H1 (cell line): ENCODE measurements around the gene BCL2L14.

Experiments
- ATF3 ChIP-seq: IDR thresholded peaks from 2 replicates; pipeline ENCODE4 v1.6.1; 2011; ENCODE audit warnings: low read depth, mild to moderate bottlenecking, low read length; ENCODE audit not compliant: insufficient read depth
- CBX5 ChIP-seq: fragments of 300-800, 300-1000 bp; sonication (generic); IDR thresholded peaks from 2 replicates; pipeline ENCODE4 v1.7.1; 2016; ENCODE audit warnings: antibody characterized with exemption, low read length, low read depth
- CEBPB ChIP-seq: IDR thresholded peaks from 2 replicates; pipeline ENCODE4 v1.6.1; 2012; ENCODE audit warnings: low read depth, low read length
- CTCF ChIP-seq, 3 experiments: IDR thresholded peaks; 1 replicate in 2 of 3; 2 replicates in 1 of 3; pipeline versions ENCODE4 v1.5.1 to v1.6.1; 2011; ENCODE audit warnings: low read length in 3 of 3, mild to moderate bottlenecking in 3 of 3, inconsistent platforms in 2 of 3, low read depth in 1 of 3, moderate library complexity in 1 of 3; ENCODE audit not compliant: insufficient read depth in 1 of 3; ENCODE audit errors: control extremely low read depth in 1 of 3
- EP300 ChIP-seq, 2 experiments: IDR thresholded peaks; 1 replicate in 1 of 2; 2 replicates in 1 of 2; pipeline ENCODE4 v1.6.1; 2011 to 2012; ENCODE audit warnings: low read depth in 2 of 2, low read length in 2 of 2, mild to moderate bottlenecking in 2 of 2, borderline replicate concordance in 1 of 2, inconsistent platforms in 1 of 2, moderate library complexity in 1 of 2
- JUN ChIP-seq: IDR thresholded peaks from 2 replicates; pipeline ENCODE4 v1.6.1; 2011; ENCODE audit warnings: low read depth, mild to moderate bottlenecking, improper control_type of control experiment, low read length
- MAX ChIP-seq: IDR thresholded peaks from 2 replicates; pipeline ENCODE4 v1.6.1; 2012; ENCODE audit warnings: inconsistent platforms
- POLR2A ChIP-seq, 2 experiments: IDR thresholded peaks; 1 replicate in 1 of 2; 2 replicates in 1 of 2; pipeline ENCODE4 v1.6.1; 2011; ENCODE audit warnings: low read depth in 2 of 2, low read length in 2 of 2, mild to moderate bottlenecking in 2 of 2; ENCODE audit errors: control extremely low read depth in 1 of 2
- SUZ12 ChIP-seq: fragments of 200-600 bp; sonication (generic); IDR thresholded peaks from 2 replicates; pipeline ENCODE4 v1.6.1; 2012; ENCODE audit warnings: mild to moderate bottlenecking, inconsistent platforms, low read length, moderate library complexity, mixed read lengths
- TAF1 ChIP-seq: IDR thresholded peaks from 2 replicates; pipeline ENCODE4 v1.6.1; 2011; ENCODE audit warnings: mild to moderate bottlenecking, low read depth, low read length
- TAF7 ChIP-seq: optimal IDR thresholded peaks from 2 replicates; pipeline ENCODE3; 2011; ENCODE audit warnings: low read depth, mild to moderate bottlenecking, inconsistent platforms, low read length, moderate library complexity, borderline replicate concordance
- TF ChIP-seq, protein P1 (sequence below): fragments of 300-600 bp; sonication (generic); IDR thresholded peaks from 2 replicates; pipeline ENCODE4 v1.7.1; 2012; ENCODE audit warnings: low read length, moderate library complexity, mild to moderate bottlenecking, inconsistent platforms; ENCODE audit not compliant: insufficient replicate concordance

DNA sequence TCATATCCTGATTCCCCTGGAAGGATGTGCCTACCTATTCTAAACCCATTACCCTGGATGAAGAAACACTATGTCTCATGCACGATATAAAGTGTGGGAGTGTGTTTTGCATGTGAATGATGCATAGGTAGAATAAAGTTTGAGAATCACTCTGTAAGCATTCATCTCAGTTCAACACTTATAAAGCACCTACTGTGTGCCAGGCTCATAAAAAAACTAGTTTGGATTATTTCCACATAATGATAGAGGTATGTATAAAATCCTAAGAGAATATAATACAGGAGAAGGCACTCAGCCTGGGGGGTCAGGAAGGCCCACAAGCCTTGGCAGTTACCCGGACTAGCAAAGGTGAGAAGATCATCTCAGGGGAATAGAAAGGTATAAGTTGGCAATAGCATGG lies 41.1 kb upstream of the BCL2L14 start:
- TF ChIP-seq CTCF (IDR thresholded peaks at IDR 0.05; ENCODE audit: control extremely low read depth in 1 of 3, insufficient read depth in 1 of 3, low read depth in 1 of 3, low read length in 3 of 3) (no peak), MAX (no peak), TAF1 (no peak), EP300 (IDR thresholded peaks at IDR 0.05; ENCODE audit: borderline replicate concordance in 1 of 2, low read depth in 2 of 2, low read length in 2 of 2) (no peak), CEBPB (no peak), POLR2A (IDR thresholded peaks at IDR 0.05; ENCODE audit: control extremely low read depth in 1 of 2, low read depth in 2 of 2, low read length in 2 of 2) (no peak), ATF3 (no peak), TAF7 (no peak), SUZ12 (no peak), JUN (no peak), CBX5 (no peak)
- TF ChIP-seq, protein P1, sequence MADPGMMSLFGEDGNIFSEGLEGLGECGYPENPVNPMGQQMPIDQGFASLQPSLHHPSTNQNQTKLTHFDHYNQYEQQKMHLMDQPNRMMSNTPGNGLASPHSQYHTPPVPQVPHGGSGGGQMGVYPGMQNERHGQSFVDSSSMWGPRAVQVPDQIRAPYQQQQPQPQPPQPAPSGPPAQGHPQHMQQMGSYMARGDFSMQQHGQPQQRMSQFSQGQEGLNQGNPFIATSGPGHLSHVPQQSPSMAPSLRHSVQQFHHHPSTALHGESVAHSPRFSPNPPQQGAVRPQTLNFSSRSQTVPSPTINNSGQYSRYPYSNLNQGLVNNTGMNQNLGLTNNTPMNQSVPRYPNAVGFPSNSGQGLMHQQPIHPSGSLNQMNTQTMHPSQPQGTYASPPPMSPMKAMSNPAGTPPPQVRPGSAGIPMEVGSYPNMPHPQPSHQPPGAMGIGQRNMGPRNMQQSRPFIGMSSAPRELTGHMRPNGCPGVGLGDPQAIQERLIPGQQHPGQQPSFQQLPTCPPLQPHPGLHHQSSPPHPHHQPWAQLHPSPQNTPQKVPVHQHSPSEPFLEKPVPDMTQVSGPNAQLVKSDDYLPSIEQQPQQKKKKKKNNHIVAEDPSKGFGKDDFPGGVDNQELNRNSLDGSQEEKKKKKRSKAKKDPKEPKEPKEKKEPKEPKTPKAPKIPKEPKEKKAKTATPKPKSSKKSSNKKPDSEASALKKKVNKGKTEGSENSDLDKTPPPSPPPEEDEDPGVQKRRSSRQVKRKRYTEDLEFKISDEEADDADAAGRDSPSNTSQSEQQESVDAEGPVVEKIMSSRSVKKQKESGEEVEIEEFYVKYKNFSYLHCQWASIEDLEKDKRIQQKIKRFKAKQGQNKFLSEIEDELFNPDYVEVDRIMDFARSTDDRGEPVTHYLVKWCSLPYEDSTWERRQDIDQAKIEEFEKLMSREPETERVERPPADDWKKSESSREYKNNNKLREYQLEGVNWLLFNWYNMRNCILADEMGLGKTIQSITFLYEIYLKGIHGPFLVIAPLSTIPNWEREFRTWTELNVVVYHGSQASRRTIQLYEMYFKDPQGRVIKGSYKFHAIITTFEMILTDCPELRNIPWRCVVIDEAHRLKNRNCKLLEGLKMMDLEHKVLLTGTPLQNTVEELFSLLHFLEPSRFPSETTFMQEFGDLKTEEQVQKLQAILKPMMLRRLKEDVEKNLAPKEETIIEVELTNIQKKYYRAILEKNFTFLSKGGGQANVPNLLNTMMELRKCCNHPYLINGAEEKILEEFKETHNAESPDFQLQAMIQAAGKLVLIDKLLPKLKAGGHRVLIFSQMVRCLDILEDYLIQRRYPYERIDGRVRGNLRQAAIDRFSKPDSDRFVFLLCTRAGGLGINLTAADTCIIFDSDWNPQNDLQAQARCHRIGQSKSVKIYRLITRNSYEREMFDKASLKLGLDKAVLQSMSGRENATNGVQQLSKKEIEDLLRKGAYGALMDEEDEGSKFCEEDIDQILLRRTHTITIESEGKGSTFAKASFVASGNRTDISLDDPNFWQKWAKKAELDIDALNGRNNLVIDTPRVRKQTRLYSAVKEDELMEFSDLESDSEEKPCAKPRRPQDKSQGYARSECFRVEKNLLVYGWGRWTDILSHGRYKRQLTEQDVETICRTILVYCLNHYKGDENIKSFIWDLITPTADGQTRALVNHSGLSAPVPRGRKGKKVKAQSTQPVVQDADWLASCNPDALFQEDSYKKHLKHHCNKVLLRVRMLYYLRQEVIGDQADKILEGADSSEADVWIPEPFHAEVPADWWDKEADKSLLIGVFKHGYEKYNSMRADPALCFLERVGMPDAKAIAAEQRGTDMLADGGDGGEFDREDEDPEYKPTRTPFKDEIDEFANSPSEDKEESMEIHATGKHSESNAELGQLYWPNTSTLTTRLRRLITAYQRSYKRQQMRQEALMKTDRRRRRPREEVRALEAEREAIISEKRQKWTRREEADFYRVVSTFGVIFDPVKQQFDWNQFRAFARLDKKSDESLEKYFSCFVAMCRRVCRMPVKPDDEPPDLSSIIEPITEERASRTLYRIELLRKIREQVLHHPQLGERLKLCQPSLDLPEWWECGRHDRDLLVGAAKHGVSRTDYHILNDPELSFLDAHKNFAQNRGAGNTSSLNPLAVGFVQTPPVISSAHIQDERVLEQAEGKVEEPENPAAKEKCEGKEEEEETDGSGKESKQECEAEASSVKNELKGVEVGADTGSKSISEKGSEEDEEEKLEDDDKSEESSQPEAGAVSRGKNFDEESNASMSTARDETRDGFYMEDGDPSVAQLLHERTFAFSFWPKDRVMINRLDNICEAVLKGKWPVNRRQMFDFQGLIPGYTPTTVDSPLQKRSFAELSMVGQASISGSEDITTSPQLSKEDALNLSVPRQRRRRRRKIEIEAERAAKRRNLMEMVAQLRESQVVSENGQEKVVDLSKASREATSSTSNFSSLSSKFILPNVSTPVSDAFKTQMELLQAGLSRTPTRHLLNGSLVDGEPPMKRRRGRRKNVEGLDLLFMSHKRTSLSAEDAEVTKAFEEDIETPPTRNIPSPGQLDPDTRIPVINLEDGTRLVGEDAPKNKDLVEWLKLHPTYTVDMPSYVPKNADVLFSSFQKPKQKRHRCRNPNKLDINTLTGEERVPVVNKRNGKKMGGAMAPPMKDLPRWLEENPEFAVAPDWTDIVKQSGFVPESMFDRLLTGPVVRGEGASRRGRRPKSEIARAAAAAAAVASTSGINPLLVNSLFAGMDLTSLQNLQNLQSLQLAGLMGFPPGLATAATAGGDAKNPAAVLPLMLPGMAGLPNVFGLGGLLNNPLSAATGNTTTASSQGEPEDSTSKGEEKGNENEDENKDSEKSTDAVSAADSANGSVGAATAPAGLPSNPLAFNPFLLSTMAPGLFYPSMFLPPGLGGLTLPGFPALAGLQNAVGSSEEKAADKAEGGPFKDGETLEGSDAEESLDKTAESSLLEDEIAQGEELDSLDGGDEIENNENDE, result no peak
